Measurements from ENCODE around the gene PTPRD.

The PTPRD gene

DNA sequence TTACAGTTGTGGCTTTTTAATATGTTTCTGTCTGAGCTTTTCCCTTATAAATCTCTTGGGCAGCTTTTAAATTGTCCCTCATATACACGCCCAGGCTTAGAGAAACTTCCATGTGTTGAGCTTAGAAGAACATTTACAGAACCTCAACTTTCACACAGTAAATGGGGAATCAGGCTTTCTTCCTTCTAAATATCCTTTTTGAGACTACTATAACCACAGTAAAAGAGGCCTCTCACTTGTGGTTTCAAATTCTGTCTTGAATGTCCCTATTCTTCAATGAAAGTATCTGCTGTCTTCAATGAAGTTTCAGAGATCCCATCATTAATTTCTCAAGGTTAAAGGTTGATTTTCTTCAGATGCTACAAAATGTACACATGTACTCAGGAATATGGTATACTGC, 2224.7 kb downstream of the PTPRD start:
- DNase-seq, result no peak

DNA sequence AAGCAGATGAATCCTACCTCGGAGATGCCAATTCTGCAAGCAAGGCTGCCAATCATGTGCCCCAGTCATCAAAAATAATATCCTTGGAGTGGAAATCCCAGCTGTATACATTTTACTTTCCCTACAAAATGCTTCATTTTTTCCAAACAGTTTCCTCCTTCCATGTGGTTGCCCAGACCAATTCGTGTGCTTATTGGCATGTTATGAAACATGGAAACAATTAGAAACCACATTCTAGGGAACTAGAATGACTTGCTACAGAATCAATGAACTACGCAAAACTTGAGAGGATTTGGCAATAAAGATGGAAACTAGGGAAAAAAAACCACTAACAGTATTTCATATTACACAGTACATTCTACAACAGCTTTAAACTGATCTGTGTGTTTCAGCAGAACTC, 2228.7 kb downstream of the PTPRD start:
- DNase-seq, result no peak

DNA sequence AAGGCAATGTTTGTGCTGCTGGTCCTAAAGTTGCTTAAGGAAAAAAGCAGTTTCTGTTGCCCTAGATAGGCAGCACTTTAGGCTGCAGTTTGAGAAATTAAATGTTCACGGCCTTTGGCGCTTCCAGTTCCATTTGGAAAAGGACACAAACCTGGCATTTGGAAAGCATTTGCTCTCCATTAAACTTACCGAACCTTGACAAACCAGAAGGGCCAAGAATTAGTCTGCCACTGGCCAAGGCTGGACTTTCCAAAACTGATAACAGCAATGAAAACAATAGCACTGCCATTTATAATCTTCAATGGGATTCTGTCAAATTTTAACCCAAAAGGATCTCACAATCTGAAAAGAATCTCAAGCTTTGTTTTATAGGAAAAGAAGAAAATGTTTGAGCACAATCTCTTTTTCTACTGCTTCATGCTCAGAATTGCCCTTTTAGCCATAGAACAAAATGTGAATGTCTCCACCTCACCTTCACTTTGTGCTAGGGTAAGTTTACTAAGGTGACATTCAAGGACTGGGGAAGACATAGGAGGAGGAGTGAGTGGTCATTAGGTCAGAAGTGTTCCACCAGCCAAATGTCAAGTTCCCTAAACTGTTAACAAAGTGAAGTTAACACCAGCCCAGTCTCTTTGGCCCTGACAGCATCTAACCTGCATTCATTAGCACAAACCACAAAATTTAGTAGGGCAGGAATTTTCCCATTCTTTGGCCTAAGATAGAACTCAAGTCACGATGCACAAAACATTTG, 2229.8 kb downstream of the PTPRD start:
- DNase-seq, result no peak

DNA sequence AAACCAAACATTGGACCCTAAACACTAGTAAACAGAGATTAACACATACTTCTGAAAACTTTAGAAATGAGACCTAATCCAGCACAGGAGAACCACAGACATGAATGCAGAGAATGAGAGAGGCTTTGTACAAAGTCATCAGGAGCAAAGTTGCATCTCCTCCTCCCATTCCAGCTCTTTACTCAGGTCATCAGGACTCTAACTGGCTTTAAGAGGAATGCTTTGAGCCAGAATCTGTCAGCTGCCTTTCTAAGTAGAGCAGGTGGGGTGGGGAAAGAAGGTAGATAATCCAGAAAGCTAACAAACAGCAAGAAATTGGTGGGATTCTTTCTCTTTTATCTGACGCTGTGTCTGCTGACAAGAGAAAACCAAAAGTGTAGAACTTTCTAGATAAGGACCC, 2230.5 kb downstream of the PTPRD start:
- no peak for DNase-seq

DNA sequence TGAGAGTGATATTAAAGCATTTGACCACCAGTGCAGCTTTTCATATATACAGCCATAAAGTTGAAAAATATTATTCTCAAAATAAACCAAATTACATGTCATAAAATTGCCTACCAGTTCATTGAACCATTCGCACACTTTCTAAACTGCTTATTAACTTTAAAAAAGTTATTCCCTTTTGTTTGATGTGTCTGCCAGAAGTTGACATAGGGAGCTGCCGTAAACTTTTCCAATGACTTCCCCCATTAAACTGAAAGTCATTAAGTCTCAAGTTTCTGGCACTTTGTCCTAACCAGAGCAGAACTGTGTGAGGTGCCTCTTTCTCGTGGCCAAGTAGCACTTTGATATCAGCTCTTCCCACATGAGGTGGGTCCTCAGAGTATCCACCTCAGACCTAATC, 2231.2 kb downstream of the PTPRD start:
- no peak for DNase-seq

DNA sequence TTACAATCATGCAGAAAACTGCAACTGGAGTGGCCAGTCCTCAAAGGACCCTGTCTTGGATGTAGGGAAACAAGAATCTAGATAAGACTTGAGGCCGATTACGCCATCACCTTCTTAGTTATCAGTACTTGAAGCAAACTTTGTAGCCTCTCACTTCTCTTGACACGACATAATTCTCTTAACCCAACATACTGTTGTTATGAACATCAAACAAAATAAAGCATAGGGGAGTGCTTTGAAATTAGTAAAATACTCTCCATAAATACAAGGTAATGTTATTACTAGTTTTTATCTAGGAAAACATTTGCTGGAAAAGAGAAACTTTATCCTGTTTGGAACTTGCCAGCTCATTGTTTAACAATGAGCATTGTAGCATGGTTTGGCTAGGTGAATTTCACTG, 2238.3 kb downstream of the PTPRD start:
- DNase-seq, result no peak

DNA sequence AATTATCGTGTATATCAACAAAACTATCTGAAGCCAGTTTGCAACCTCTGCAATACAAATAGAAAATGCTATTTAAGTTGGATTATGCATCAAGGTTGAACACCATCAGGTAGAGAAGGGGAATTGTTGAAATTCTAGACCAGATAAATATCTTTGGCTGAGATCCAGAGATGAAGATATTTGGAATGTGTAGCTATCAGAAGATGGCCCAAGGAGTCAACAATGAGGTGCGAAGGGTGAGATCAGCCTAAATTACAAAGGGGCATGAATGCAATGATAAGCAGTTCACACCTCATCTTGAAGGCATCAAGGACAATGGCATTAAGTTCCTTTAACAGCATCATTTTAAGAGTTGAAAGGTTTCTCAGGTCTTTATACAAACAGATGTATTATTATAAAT, 2241.1 kb downstream of the PTPRD start:
- DNase-seq, result no peak

DNA sequence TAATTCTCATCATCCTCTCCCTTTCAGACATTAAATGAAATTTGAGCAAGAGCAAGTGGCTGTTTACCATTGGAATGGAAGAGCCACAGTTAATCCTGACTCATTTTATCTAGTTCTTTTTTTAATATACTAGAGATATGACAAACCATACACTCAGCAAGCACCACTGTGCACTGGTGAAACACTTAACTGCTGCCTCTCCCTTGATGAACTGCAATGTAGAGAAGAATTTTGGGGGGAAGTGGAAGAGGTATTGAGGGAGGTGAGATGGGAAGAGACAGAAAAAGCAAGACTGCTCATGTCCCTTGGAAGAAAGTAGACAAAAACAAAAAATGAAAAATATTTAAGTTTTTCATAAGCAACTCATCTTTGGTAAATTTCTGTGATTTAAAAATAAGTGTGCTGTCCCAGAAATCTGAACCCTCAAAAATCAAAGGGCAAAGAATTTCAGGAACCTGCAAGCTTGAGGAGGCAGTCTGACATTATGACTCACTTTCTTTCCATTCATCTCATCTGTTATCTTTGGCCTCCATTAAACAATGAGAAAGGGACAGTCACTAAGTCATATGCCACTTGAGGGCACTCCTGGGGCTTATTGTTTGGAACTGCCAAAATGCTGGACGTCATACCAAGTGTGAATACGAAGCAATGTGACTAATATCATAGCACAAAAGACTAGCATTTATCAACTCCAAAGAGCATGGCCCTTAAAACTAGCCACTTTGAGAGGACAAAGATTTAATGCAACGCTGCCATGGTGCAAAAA, 2246.5 kb downstream of the PTPRD start:
- DNase-seq, result no peak

DNA sequence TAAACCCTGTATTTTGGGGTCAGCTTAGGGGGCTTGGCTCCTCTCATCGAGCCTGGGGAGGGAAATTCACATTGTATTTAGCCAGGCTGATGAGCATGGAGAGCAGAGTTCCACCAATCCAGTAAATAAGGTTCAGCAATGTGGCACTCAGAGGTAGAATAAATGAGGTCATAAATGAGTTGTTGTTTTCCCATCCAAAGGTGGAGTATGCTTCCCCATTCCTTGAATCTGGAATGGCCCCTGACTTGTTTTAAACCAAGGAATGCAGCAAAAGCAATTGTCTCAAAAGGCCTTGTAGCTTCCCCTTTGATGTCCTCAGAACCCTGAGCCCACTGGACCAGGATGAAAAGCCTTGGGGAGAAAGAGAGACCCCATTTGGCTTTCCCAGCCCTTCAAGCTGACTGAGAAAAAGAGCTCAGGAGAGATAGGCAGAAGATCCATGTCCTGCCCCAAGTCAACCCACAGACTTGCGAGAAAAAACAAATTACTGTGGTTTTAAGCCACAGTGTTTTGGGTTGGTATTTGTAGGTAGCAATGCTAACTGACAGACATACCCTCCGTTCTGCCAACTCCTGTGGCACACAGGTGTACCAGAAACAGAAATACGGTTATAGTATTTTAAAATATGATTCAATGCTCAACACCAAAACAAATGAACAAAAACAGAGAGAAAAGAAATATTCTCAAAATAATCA, 2247.2 kb downstream of the PTPRD start:
- no peak for DNase-seq

DNA sequence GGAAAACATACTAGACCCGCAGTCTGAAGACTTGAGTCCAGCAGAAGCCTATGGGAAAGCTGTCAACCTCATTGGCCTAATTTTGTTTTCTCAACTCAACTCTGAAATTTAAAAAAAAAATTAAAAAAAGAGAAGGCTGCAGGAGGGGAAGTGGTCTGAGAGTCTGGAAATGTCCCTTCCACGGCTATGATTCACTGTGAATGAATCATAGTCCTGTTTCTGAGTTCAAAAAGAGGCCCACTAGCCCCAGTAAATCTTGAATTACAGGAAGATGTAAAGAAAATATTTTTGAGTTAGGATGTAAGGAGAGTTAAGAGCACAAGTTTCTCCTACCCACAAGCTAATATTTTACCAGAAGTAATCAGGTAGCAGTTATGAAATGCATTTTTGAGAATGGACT, 2247.8 kb downstream of the PTPRD start:
- DNase-seq, result no peak

DNA sequence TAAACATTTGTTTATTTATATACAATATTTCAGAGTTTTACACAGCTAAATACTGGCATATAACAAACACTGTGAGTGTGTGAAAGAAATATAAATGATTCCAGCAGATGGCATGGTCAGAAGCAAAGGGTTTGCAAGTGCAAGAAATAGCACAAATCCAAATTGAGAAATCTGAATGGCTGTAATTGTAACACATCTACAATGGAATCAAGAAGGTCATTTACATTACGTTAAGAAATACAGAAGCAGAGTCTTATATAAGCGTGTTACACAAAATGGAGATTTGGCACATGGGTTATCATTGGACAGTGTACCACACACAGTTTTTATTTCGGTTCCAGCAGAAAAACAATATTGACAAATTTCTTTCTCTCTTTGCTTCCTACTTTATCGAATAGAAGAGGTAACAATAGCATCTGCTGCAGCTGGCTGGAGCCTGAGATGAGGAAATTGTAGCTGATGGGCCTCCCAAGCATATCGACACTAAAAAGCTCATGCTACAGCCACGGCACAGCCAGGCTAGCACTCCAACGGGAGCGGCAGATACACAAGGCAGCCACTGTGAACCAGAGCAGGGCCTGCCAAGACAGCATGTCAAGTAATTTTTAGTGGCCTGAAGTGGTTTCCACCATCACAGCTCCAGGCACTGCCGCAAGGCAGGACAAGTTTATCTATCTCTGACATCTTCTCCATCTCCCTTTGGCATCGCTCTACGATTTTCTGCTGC, 2248.6 kb downstream of the PTPRD start:
- no peak for DNase-seq

DNA sequence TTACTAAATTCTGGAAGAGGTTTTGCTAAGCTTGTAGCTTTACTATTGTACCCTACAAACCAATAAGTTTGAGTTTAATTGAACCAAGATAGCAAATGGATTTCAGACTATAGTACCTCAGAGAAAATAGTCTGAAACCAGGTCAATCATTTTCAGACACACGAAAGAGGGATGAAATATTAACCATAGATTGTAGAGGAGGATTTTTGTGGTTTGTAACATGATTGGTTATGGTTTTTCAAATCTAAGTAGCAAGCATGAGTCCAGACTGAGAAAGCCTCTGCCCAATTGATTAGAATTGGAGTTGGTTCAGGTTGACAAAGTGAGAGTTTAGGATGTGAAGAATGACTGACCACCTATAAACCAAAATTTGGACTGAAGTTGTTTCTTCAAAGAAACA, 2250.6 kb downstream of the PTPRD start:
- no peak for DNase-seq

DNA sequence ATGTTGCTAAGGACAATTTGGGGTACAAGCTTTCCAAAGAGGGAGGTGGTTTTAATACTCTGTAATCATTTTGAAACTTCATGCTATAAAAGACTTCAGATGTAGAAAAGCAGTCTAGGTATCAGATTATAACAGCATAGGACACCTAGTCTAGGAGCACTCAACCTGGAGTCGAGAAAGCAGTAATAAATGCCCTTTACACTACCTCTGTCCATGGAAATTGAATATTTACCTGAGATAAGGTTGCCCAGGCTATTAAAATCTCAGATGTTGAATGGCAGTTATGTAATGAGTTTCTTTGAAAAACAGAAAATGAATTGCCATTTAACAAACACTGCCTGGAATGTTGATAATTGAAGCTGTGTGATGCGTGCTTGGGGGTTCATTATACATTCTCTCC, 2251.4 kb downstream of the PTPRD start:
- DNase-seq, result no peak

DNA sequence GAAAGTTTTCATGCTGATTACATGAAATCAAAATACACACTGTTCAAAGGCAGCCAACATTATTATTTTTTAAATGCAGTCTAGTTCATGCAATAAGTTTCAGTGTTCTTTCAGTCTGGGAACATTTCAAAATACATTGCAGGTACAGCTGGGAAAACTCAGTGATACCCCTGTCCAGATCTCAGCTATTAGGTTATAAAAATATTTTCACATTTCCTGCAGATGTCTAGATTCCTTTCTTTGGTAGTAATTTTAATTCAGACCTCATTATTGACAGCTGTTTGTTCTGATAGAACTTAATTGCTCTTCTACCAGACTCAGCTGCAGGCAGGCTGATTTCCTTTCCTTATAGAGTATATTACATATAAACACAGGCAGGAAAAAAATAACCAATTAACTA, 2256.4 kb downstream of the PTPRD start:
- DNase-seq, result no peak

DNA sequence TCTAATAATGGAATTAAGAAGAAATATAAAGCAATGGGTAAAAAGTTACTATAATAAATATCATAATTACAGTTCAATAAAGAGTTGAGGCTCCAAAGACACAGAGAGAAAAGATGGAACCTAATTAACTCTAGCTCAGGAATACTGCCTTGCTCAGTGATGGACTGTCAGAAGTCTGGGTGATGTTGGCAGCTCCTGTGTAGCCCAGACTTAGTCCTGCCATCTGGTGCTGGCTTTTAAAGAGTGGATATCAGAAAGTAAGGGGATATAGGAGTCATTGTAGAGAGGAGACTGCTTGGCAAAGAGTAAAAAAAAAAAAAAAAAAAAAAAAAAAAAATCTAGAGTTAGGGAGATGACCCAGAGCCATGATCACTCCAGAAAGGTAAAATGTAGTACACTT, 2261.4 kb downstream of the PTPRD start:
- DNase-seq, result no peak

DNA sequence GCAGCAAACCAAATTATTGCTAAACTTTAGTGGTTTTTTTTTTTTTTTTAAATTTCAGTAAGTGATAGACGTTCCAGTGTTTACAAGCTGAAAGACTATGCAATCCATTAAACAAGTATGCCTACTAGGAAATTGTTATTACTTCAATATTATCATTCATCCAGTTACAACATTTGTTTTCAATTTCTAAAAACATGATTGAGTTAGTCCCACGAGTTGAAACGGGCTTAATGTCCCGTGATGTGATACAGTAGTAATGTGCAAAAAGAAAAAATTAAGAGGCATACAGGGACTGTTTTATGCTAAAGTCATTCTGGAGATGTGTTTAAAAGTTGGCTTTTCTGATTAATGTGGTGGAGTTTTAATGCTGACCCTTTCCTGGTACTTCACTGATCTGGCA, 2262.9 kb downstream of the PTPRD start:
- no peak for DNase-seq

DNA sequence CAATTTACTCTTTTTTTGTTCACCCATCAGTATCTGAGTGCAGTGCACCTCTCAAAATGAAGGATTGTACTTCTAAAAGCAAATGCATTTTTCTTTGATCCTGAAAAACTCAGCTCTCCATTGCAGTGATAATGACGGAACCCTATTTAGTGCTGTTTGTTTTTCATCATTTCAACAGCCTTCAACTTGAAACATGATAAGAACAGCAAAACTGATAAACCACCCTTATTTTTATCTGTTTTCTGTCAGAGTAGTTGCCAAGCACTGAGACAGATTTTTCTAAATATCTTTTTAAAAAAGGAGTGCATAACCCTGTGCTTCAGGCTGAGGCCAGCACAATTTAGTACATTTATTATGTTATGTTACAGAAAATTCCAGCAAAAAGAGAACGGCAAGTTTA, 2263.4 kb downstream of the PTPRD start:
- DNase-seq, result no peak

DNA sequence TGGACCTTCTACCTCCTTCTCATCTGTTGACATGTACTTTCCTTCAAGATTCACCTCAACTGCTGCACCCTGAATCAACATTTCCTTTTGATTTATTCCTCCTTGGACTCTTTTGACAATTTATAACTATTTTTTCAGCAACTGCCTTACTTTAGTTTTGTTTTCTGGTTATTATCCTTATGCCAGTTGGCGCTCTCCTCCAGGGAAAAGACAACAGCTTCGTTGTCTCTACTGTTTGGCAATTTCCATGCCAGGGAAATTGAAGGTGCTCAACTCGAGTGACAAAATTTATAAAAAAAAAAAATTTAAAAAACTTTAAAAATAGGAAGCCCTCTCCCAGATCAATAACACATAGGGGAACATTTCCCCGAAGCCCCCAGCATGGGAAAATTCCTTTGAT, 2264.0 kb downstream of the PTPRD start:
- DNase-seq, result no peak

DNA sequence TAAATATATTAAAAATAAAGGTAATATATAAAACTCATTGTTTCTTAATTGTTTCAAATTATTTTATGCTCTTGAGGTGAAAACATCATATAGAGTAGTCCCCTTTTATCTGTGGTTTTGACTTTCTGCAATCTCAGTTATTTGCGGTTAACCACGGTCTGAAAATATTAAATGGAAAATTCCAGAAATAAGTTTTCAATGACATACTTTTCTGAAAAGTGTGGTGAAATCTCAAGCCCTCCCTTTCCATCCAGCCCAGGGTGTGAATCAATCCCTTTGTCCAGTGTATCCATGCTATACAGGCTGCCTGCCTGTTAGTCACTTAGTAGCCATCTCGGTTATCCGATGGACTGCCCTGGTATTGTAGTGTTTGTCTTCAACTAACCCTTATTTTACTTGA, 2266.5 kb downstream of the PTPRD start:
- no peak for DNase-seq

DNA sequence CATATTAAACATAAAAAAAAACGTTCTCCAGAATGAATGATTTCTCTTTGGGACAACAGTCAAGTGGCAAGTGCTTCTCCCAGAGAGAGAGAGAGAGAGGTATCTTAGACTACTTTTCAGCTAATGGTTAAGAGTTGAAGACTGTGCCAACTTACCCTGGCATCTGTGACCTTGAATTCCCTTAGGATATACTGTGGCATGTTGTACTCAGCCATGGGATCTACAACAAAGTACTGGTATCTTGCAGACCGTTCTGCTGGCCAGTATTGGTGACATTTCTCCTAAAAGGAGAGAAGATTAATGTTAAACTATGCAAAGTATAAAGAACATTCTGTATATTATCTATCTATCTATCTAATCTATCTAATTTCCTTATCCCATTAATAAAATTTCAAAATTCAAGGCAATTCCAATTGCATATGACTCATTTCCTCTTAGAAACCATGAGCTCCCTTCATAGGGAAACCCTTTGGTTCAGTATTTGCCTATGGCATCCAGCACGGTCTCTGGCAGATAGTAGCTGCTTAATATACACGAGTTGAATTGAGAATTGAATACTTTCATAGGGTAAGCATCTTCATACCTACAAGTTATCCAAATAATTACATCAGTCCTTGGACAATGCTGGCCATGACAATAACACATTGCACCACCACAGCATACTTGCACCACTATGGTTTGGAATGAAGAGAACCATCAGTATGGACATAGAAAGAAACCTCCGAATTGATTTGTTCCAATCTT, 2273.9 kb downstream of the PTPRD start:
- no peak for DNase-seq

DNA sequence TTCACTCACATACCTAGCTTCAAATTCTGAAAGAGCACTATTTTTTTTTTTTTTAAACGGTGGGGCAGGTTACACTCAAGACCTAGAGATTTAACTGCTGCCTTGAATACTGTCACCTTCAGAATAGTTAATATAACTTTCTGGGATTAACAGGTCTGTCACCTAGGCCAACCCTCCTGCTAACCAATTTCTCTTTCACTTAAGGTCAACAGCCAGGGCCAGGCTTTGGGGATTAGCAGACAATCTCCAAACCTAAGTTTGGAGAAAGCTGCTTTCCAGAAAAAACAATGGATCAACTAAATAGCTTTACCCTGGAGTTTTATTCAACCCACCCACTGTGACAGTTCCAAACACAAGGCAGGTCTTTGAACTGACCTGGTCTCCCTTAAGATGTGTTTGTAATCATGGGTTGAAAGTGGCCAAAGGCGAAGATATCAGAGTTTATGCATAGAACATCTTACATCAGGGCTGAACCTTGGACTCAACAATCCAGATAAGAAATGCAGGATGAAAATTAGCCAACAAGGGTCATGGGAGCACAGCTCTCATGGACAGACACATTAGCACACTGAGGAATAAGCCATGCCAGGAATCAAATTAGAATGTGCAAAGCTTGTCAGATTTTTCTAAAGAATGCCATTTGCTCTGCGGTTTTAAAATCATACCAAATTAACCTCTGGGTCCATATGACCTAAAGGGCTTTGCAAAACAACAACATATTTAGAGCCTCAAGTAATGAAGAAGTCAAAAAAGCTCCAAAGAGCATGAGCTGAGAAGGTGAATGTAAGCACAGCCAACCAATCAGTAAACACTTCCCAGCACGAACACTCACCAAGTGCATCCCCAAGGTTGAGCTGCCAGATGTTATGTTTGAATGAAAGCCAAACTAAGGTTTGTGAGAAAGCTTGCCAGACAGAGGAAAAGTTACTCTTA, 2274.7 kb downstream of the PTPRD start:
- DNase-seq, result no peak

DNA sequence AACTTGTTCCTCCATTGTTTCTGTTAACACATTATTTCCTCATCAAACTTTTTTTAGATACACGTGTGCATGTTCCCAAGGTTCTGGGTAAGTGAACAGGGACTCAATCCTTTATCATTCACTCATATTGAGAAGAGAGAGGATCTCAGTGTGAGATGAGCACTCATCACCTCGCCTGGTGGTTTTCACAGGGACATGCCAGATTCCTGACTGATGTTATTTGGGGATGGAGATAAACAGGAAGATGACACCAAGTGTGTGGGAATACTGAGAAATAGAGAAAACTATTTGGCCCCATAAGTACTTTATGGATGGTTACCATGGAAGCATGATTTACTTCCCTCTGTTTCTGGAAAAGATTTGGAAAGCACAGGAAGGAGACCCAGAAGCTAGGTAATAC, 2279.9 kb downstream of the PTPRD start:
- no peak for DNase-seq

Measured in CD4-positive, alpha-beta T cell treated with Interferon alpha-2 for 1 hour (primary cell).